ENCODE measurements around the gene MYL2. TPM values are rescaled to one million over a fixed set of nuclear protein-coding genes. Genes with fewer than 3 reads are reported as not detected.

The MYL2 gene
- polyA plus RNA-seq, 1 donor from 2014 or later = not detected

- Histone ChIP-seq H3K4me3 (ENCODE audit: low read length) (no peak overlapping the region), H3F3A (ENCODE audit: insufficient read depth, low read length, poor library complexity, severe bottlenecking) (no peaks in the 10 kb centered on the region), H4K20me1 (ENCODE audit: insufficient read depth) (no peaks in the 10 kb centered on the region), H3K79me2 (replicated peaks; ENCODE audit: insufficient read depth, low read length) (no peaks in the 10 kb centered on the region), H3K9me3 (ENCODE audit: low read length) (no peaks in the 10 kb centered on the region), H3K4me2 (ENCODE audit: low read length) (no peak overlapping the region), H3K9ac (ENCODE audit: low read length) (no peak overlapping the region), H3K9me2 (ENCODE audit: insufficient read depth, low read length) (no peaks in the 10 kb centered on the region), H3K36me3 (ENCODE audit: insufficient read depth, low read length) (no peaks in the 10 kb centered on the region), H3K27me3 (ENCODE audit: insufficient read depth, low read depth, low read length) (no peaks in the 10 kb centered on the region), H2AFZ (ENCODE audit: low read depth, low read length) (no peak overlapping the region), H3K27ac (ENCODE audit: low read length) (no peak overlapping the region)
- TF ChIP-seq MXI1 (conservative IDR thresholded peaks at IDR 0.05; ENCODE audit: poor library complexity, severe bottlenecking) (no peak), CTCF (IDR thresholded peaks at IDR 0.05; ENCODE audit: poor library complexity, severe bottlenecking) (no peak), REST (IDR thresholded peaks at IDR 0.05; ENCODE audit: borderline replicate concordance) (no peak), EP300 (conservative IDR thresholded peaks at IDR 0.05; ENCODE audit: poor library complexity, severe bottlenecking) (no peak)
Measured at GRCh38 chr12:110872100-110872499, 48.3 kb downstream of the MYL2 start.

- Histone ChIP-seq H3K9ac (ENCODE audit: low read length) (no peak overlapping the region), H3K4me3 (ENCODE audit: low read length) (no peak overlapping the region), H3K4me2 (ENCODE audit: low read length) (no peak overlapping the region), H3K9me2 (ENCODE audit: insufficient read depth, low read length) (no peaks in the 10 kb centered on the region), H3K36me3 (ENCODE audit: insufficient read depth, low read length) (no peaks in the 10 kb centered on the region), H4K20me1 (ENCODE audit: insufficient read depth) (no peaks in the 10 kb centered on the region), H3K9me3 (ENCODE audit: low read length) (no peaks in the 10 kb centered on the region), H3F3A (ENCODE audit: insufficient read depth, low read length, poor library complexity, severe bottlenecking) (no peaks in the 10 kb centered on the region), H3K27me3 (ENCODE audit: insufficient read depth, low read depth, low read length) (no peaks in the 10 kb centered on the region), H2AFZ (ENCODE audit: low read depth, low read length) (no peak overlapping the region), H3K79me2 (replicated peaks; ENCODE audit: insufficient read depth, low read length) (no peaks in the 10 kb centered on the region), H3K27ac (ENCODE audit: low read length) (no peak overlapping the region)
- no peak for TF ChIP-seq POLR2AphosphoS5 (IDR thresholded peaks at IDR 0.05)
- TF ChIP-seq TAF1 (IDR thresholded peaks at IDR 0.05; ENCODE audit: low read depth) = no peak
- TF ChIP-seq RAD21 (conservative IDR thresholded peaks at IDR 0.05) = no peak
- TF ChIP-seq SMC3 (conservative IDR thresholded peaks at IDR 0.05; ENCODE audit: poor library complexity) = no peak
- TF ChIP-seq EZH2 (IDR thresholded peaks at IDR 0.05; ENCODE audit: borderline replicate concordance, insufficient read depth, low read length, poor library complexity, severe bottlenecking) = no peak
- no peak for TF ChIP-seq REST (IDR thresholded peaks at IDR 0.05; ENCODE audit: borderline replicate concordance)
- no peak for TF ChIP-seq CTCF (IDR thresholded peaks at IDR 0.05; ENCODE audit: poor library complexity, severe bottlenecking)
- no peak for TF ChIP-seq MXI1 (conservative IDR thresholded peaks at IDR 0.05; ENCODE audit: poor library complexity, severe bottlenecking)
- TF ChIP-seq EP300 (conservative IDR thresholded peaks at IDR 0.05; ENCODE audit: poor library complexity, severe bottlenecking) = no peak
Measured at GRCh38 chr12:110869803-110870202, 50.6 kb downstream of the MYL2 start.

Data from neural cell (in vitro differentiated cells).